ENCODE data around the gene COL4A5. TPM values are rescaled to one million over a fixed set of nuclear protein-coding genes. Genes with fewer than 3 reads are reported as not detected.

COL4A5 gene
- total RNA-seq, 3 donors from 2014 or later (not counting 1 experiment from before 2014, with no cell fraction given), result not detected

DNA sequence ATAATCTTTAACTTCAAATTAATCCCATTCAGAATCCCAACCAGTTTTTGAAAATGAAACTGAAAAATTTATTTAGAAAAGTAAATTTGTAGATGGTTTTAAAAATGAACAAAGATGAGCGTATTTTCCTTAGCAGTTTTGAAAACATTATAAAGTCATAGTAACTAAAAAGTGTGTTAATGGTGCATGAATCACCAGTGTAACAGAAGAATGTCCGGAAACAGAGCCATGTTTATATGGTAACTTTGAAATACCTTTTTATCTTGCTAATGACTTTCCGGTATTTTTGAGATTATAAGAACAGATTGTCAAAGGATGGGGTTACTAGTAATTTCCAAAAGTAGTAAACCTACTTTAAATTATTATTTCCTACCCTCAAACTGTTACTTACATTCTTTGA is 150.9 kb downstream of the COL4A5 start:
- no peak overlapping the region for H3K4me3 ChIP-seq (ENCODE audit: low read length)
- H3K9me3 ChIP-seq (ENCODE audit: control insufficient read depth, insufficient read depth, low read length), result no peaks in the 10 kb centered on the region
- no peaks in the 10 kb centered on the region for H3K4me1 ChIP-seq (ENCODE audit: control insufficient read depth, insufficient read depth, low read length)
- H3K27ac Mint-ChIP-seq, result no peak overlapping the region
- no peaks in the 10 kb centered on the region for H3K27me3 ChIP-seq (ENCODE audit: control insufficient read depth, insufficient read depth, low read length)
- intact Hi-C loops (cut with micrococcal nuclease), result no loop called here
- no peak for TF ChIP-seq CTCF (IDR thresholded peaks at IDR 0.05)
- H3K9me3 Mint-ChIP-seq, result peaks cover 0 to 16% of the 10 kb centered on the region in 2 donors
- DNase-seq (no peak), ATAC-seq (no peak)
- no peak overlapping the region for H3K27ac ChIP-seq (ENCODE audit: low read length)
- H3K4me3 Mint-ChIP-seq, result no peak overlapping the region
- no peaks in the 10 kb centered on the region for H3K36me3 ChIP-seq (ENCODE audit: control insufficient read depth, insufficient read depth, low read length)
- H3K27me3 Mint-ChIP-seq (ENCODE audit: low read depth in 2 of 2), result no peaks in the 10 kb centered on the region
- no peaks in the 10 kb centered on the region for H3K36me3 Mint-ChIP-seq
- 83% methylated on average over 2 of the region's 3 CpGs for WGBS (ENCODE audit: insufficient coverage)
- H3K4me1 Mint-ChIP-seq, result no peaks in the 10 kb centered on the region

DNA sequence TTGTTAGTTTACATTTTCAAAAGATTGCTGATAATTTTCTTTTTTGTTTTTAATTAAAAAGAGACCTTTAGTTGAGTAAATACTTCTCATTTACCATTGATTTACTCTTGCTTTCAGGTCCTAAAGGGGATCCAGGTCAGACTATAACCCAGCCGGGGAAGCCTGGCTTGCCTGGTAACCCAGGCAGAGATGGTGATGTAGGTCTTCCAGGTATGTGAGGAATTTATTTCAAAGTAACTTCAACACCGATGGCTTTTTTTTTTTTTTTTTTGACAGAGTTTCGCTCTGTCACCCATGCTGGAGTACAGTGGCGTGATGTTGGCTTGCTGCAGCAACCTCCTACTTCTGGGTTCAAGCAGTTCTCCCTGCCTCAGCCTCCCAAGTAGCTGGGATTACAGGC is 161.6 kb downstream of the COL4A5 start:
- H3K36me3 ChIP-seq (ENCODE audit: control insufficient read depth, insufficient read depth, low read length), result no peaks in the 10 kb centered on the region
- H3K27me3 ChIP-seq (ENCODE audit: control insufficient read depth, insufficient read depth, low read length), result no peaks in the 10 kb centered on the region
- H3K36me3 Mint-ChIP-seq, result no peaks in the 10 kb centered on the region
- no peak overlapping the region for H3K4me3 Mint-ChIP-seq
- no peak for DNase-seq
- no peaks in the 10 kb centered on the region for H3K4me1 ChIP-seq (ENCODE audit: control insufficient read depth, insufficient read depth, low read length)
- no peaks in the 10 kb centered on the region for H3K4me1 Mint-ChIP-seq
- H3K4me3 ChIP-seq (ENCODE audit: low read length), result no peak overlapping the region
- intact Hi-C loops (cut with micrococcal nuclease), result no loop called here
- H3K9me3 Mint-ChIP-seq, result peaks cover 0 to 3% of the 10 kb centered on the region in 2 donors
- no peak overlapping the region for H3K27ac Mint-ChIP-seq
- WGBS (ENCODE audit: insufficient coverage), result 88% methylated on average over 3 of the region's 4 CpGs
- no peaks in the 10 kb centered on the region for H3K27me3 Mint-ChIP-seq (ENCODE audit: low read depth in 2 of 2)
- no peak overlapping the region for H3K27ac ChIP-seq (ENCODE audit: low read length)
- TF ChIP-seq CTCF (IDR thresholded peaks at IDR 0.05), result no peak
- ATAC-seq, result no peak
- no peaks in the 10 kb centered on the region for H3K9me3 ChIP-seq (ENCODE audit: control insufficient read depth, insufficient read depth, low read length)

GRCh38 chrX:108610141-108610540 is 170.5 kb downstream of the COL4A5 start:
- WGBS (ENCODE audit: insufficient coverage), result no CpG with 5 or more reads among the region's 2 CpGs
- Mint-ChIP-seq H3K9me3 (no peaks in the 10 kb centered on the region), H3K4me1 (no peaks in the 10 kb centered on the region), H3K4me3 (no peak overlapping the region), H3K36me3 (no peaks in the 10 kb centered on the region), H3K27me3 (ENCODE audit: low read depth in 2 of 2) (peaks cover 0 to 8% of the 10 kb centered on the region in 2 donors), H3K27ac (no peak overlapping the region)
- no peak for TF ChIP-seq CTCF (IDR thresholded peaks at IDR 0.05)
- H3K9me3 ChIP-seq (ENCODE audit: control insufficient read depth, insufficient read depth, low read length), result no peaks in the 10 kb centered on the region
- no peak for ATAC-seq
- no peaks in the 10 kb centered on the region for H3K4me1 ChIP-seq (ENCODE audit: control insufficient read depth, insufficient read depth, low read length)
- no peaks in the 10 kb centered on the region for H3K27me3 ChIP-seq (ENCODE audit: control insufficient read depth, insufficient read depth, low read length)
- no peak overlapping the region for H3K4me3 ChIP-seq (ENCODE audit: low read length)
- H3K27ac ChIP-seq (ENCODE audit: low read length), result no peak overlapping the region
- intact Hi-C loops (cut with micrococcal nuclease), result no loop called here
- H3K36me3 ChIP-seq (ENCODE audit: control insufficient read depth, insufficient read depth, low read length), result no peaks in the 10 kb centered on the region
- DNase-seq, result no peak

DNA sequence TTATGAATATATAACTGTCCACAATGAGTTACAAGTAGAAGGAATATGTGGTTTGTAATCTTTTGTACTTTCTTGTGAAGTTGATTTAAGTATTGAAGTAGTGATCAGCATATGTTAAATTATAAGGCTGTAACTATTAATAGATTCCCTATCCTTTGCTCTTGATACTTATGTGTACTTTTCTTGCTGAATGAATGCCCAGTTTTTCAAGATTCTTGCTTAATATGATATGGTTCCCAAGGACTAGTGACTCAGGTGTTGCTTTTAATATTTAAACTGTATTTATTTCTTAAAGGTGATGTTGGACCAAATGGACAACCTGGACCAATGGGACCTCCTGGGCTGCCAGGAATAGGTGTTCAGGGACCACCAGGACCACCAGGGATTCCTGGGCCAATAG is 175.0 kb downstream of the COL4A5 start:
- no peak for ATAC-seq
- H3K4me1 Mint-ChIP-seq, result no peaks in the 10 kb centered on the region
- Histone ChIP-seq H3K36me3 (ENCODE audit: control insufficient read depth, insufficient read depth, low read length) (no peaks in the 10 kb centered on the region), H3K27me3 (ENCODE audit: control insufficient read depth, insufficient read depth, low read length) (no peaks in the 10 kb centered on the region), H3K27ac (ENCODE audit: low read length) (no peak overlapping the region), H3K9me3 (ENCODE audit: control insufficient read depth, insufficient read depth, low read length) (no peaks in the 10 kb centered on the region), H3K4me3 (ENCODE audit: low read length) (no peak overlapping the region), H3K4me1 (ENCODE audit: control insufficient read depth, insufficient read depth, low read length) (no peaks in the 10 kb centered on the region)
- no peaks in the 10 kb centered on the region for H3K9me3 Mint-ChIP-seq
- no peak overlapping the region for H3K4me3 Mint-ChIP-seq
- no peak for DNase-seq
- H3K36me3 Mint-ChIP-seq, result no peaks in the 10 kb centered on the region
- peaks cover 0 to 8% of the 10 kb centered on the region in 2 donors for H3K27me3 Mint-ChIP-seq (ENCODE audit: low read depth in 2 of 2)
- TF ChIP-seq CTCF (IDR thresholded peaks at IDR 0.05), result no peak
- H3K27ac Mint-ChIP-seq, result no peak overlapping the region
- intact Hi-C loops (cut with micrococcal nuclease), result no loop called here

Measured in natural killer cell (primary cell).